SK-N-SH (cell line): ENCODE measurements around the gene PTPN5. TPM values are rescaled to one million over a fixed set of nuclear protein-coding genes. Genes with fewer than 3 reads are reported as not detected.

Source experiments
- CTCF ChIA-PET: fragments of 300-600, 350-600 bp; formaldehyde crosslinking; extraction: SDS; loops from one replicate; lab custom pipeline; 2021; lab: Yijun Ruan, JAX
- POLR2A ChIA-PET: fragments of 350-600 bp; sonication (Branson Sonifier 250); formaldehyde crosslinking; extraction: SDS; loops from one replicate; lab custom pipeline; 2020; ENCODE audit warnings: antibody characterized with exemption, inconsistent platforms; lab: Yijun Ruan, JAX
- DNase-seq: peaks from one replicate; pipeline ENCODE4 v3.0.0; 2012
- H2AFZ ChIP-seq: fragments of 200-600 bp; sonication (generic); 2 replicates; pipeline ENCODE4 v1.8.1; 2016; ENCODE audit warnings: antibody characterized with exemption, mild to moderate bottlenecking, low read depth
- H3F3A ChIP-seq: fragments of 200-600 bp; sonication (generic); replicated peaks from 2 replicates; pipeline ENCODE3; 2016; ENCODE audit warnings: antibody characterized with exemption, mild to moderate bottlenecking; ENCODE audit not compliant: insufficient read depth
- H3K27ac ChIP-seq, 2 experiments: fragments of 200-500 bp in 1 of 2; fragments of 200-600 bp in 1 of 2; sonication (Bioruptor generic) in 1 of 2; sonication (generic), shearing (Covaris generic) in 1 of 2; 2 replicates each; pipeline versions ENCODE4 v1.5.1 to v1.6.1; 2014 to 2016; ENCODE audit warnings: low read depth in 2 of 2, inconsistent platforms in 1 of 2, low read length in 1 of 2, mild to moderate bottlenecking in 1 of 2, mixed read lengths in 1 of 2
- H3K27me3 ChIP-seq: fragments of 200-600 bp; sonication (generic), shearing (Covaris generic); 2 replicates; pipeline ENCODE4 v1.6.1; 2016; ENCODE audit warnings: mixed run types; ENCODE audit not compliant: insufficient read depth
- H3K36me3 ChIP-seq, 2 experiments: fragments of 200-500 bp in 1 of 2; fragments of 200-600 bp in 1 of 2; sonication (Bioruptor generic) in 1 of 2; sonication (generic) in 1 of 2; replicated peaks in 1 of 2; 2 replicates each; pipeline versions ENCODE3 to v1.5.1; 2014 to 2016; ENCODE audit warnings: low read length in 1 of 2, mild to moderate bottlenecking in 1 of 2; ENCODE audit not compliant: insufficient read depth in 2 of 2, control insufficient read depth in 1 of 2
- H3K4me1 ChIP-seq, 2 experiments: fragments of 200-500 bp in 1 of 2; fragments of 200-600 bp in 1 of 2; sonication (Bioruptor generic) in 1 of 2; sonication (generic), shearing (Covaris generic) in 1 of 2; 2 replicates each; pipeline versions ENCODE4 v1.5.1 to v1.6.1; 2014 to 2016; ENCODE audit warnings: low read depth in 1 of 2, low read length in 1 of 2, mixed run types in 1 of 2; ENCODE audit not compliant: insufficient read depth in 2 of 2, control insufficient read depth in 1 of 2
- H3K4me2 ChIP-seq: fragments of 200-600 bp; sonication (generic), shearing (Covaris generic); 2 replicates; pipeline ENCODE4 v1.6.1; 2017; ENCODE audit warnings: mixed run types
- H3K4me3 ChIP-seq, 2 experiments: fragments of 200-500 bp in 1 of 2; fragments of 200-600 bp in 1 of 2; sonication (Bioruptor generic) in 1 of 2; sonication (generic), shearing (Covaris generic) in 1 of 2; 2 replicates each; pipeline versions ENCODE4 v1.5.1 to v1.8.1; 2014 to 2016; ENCODE audit warnings: low read depth in 2 of 2, inconsistent platforms in 1 of 2, low read length in 1 of 2, mild to moderate bottlenecking in 1 of 2, mixed read lengths in 1 of 2, moderate library complexity in 1 of 2
- H3K79me2 ChIP-seq: fragments of 200-600 bp; sonication (generic); 2 replicates; pipeline ENCODE4 v1.8.1; 2017; ENCODE audit warnings: mild to moderate bottlenecking; ENCODE audit not compliant: insufficient read depth
- H3K9ac ChIP-seq: fragments of 200-600 bp; sonication (generic); 2 replicates; pipeline ENCODE4 v1.6.1; 2017; ENCODE audit warnings: mixed run types
- H3K9me2 ChIP-seq: fragments of 200-600 bp; sonication (generic); 2 replicates; pipeline ENCODE4 v1.6.1; 2017; ENCODE audit warnings: mixed run types
- H3K9me3 ChIP-seq: fragments of 200-600 bp; sonication (generic); 2 replicates; pipeline ENCODE4 v1.6.1; 2017; ENCODE audit warnings: mixed run types, mild to moderate bottlenecking, moderate library complexity
- H4K20me1 ChIP-seq: fragments of 200-600 bp; sonication (generic); 2 replicates; pipeline ENCODE4 v1.6.1; 2017; ENCODE audit warnings: mild to moderate bottlenecking, mixed run types; ENCODE audit not compliant: insufficient read depth
- CHD2 ChIP-seq: fragments of 150-350 bp; IDR thresholded peaks from 2 replicates; pipeline ENCODE4 v1.6.1; 2018; ENCODE audit warnings: low read length; ENCODE audit not compliant: partially characterized antibody
- ELF1 ChIP-seq: IDR thresholded peaks from 2 replicates; pipeline ENCODE4 v1.4.0; 2012
- EP300 ChIP-seq, 2 experiments: IDR thresholded peaks; 2 replicates each; pipeline versions ENCODE4 v1.4.0 to v1.6.1; 2012; ENCODE audit warnings: borderline replicate concordance in 1 of 2, low read depth in 1 of 2, low read length in 1 of 2
- FOSL2 ChIP-seq: IDR thresholded peaks from 2 replicates; pipeline ENCODE4 v1.4.0; 2012; ENCODE audit warnings: low read depth, mild to moderate bottlenecking, moderate library complexity, borderline replicate concordance
- FOXJ3 ChIP-seq: sonication (generic); formaldehyde crosslinking; IDR thresholded peaks from 2 replicates; pipeline ENCODE4 v1.5.1; 2020; ENCODE audit warnings: mild to moderate bottlenecking, missing genetic modification reagents
- JUND ChIP-seq: IDR thresholded peaks from 2 replicates; pipeline ENCODE4 v1.4.0; 2012
- MAX ChIP-seq: IDR thresholded peaks from 2 replicates; pipeline ENCODE4 v1.4.0; 2012; ENCODE audit warnings: low read depth
- MEF2A ChIP-seq: IDR thresholded peaks from 2 replicates; pipeline ENCODE4 v1.4.0; 2012; ENCODE audit warnings: low read depth, borderline replicate concordance
- NRF1 ChIP-seq: IDR thresholded peaks from 2 replicates; pipeline ENCODE4 v1.6.1; 2012; ENCODE audit warnings: low read depth, mild to moderate bottlenecking, low read length
- POLR2AphosphoS5 ChIP-seq: IDR thresholded peaks from 2 replicates; pipeline ENCODE4 v1.6.1; 2012; ENCODE audit warnings: low read depth, low read length
- RXRA ChIP-seq: IDR thresholded peaks from 2 replicates; pipeline ENCODE4 v1.4.0; 2012; ENCODE audit warnings: low read depth, mild to moderate bottlenecking, borderline replicate concordance
- SMC3 ChIP-seq: IDR thresholded peaks from 2 replicates; pipeline ENCODE4 v1.6.1; 2012; ENCODE audit warnings: low read depth, low read length, improper control_type of control experiment
- TAF1 ChIP-seq: IDR thresholded peaks from 2 replicates; pipeline ENCODE4 v1.6.1; 2012; ENCODE audit warnings: low read depth, mild to moderate bottlenecking, low read length, moderate library complexity, borderline replicate concordance
- TCF12 ChIP-seq: IDR thresholded peaks from 2 replicates; pipeline ENCODE4 v1.4.0; 2012
- TEAD4 ChIP-seq: IDR thresholded peaks from 2 replicates; pipeline ENCODE4 v1.4.0; 2012; ENCODE audit warnings: mild to moderate bottlenecking, borderline replicate concordance; ENCODE audit not compliant: insufficient read depth
- YY1 ChIP-seq: IDR thresholded peaks from 2 replicates; pipeline ENCODE4 v1.4.0; 2012; ENCODE audit warnings: low read depth, mild to moderate bottlenecking
- WGBS: methylation state at CpG from one replicate; pipeline ENCODE4 v1.1.6; 2017; ENCODE audit warnings: low lambda C conversion rate; 5-methylcytosine and 5-hydroxymethylcytosine counted together
- polyA plus RNA-seq, 3 experiments: library from polyadenylated mRNA; depleted of rRNA; stranded (reverse); fragments of >200 nt; gene quantifications; 2 replicates each; pipeline ENCODE4 v1.2.3, GENCODE V29; 2012
- TF ChIP-seq, protein P1 (sequence below): IDR thresholded peaks from 2 replicates; pipeline ENCODE4 v1.4.0; 2012; ENCODE audit warnings: low read depth, borderline replicate concordance
- TF ChIP-seq, protein P2 (sequence below): IDR thresholded peaks from 2 replicates; pipeline ENCODE4 v1.4.0; 2012; ENCODE audit warnings: low read depth, borderline replicate concordance

The PTPN5 gene
- polyA plus RNA-seq, 1 of the 3 experiments (the other 2 are of a cell fraction): not detected

DNA sequence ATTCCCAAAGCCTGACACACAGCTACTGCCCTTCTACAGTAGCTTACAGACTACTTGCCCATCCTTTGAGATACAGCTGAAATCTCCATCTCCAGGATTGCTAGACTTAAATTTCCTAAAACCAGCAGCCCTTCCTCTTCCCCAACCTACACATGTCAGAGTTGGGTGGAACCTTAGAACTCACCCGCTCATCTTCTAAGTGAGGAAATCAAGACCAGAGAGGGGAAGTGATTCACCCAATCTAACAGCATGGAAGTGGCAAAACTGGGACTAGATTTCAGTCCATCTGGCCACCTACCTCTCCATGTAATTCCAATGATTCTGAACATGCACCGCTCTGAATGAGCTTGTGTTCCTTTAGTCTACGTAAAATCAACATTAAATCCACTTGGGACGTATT, 94.0 kb downstream of the PTPN5 start:
- POLR2A ChIA-PET: no interaction called here
- TF ChIP-seq TEAD4: no peak

GRCh38 chr11:18696638-18697225, 94.9 kb downstream of the PTPN5 start:
- no peak overlapping the region for H3K4me3 ChIP-seq
- H3K4me1 ChIP-seq: peaks cover 0 to 13% of the 10 kb centered on the region in 2 experiments; a peak in 1 of 4 replicates
- DNase-seq: no peak
- no peak overlapping the region for H3K27ac ChIP-seq
- ChIA-PET POLR2A (no interaction called here), CTCF (interaction anchor here (1.1 kb wide), 1 partner anchor 409 kb away, joined by 3 read pairs; no protein-coding TSS in a partner anchor)
- H3K9ac ChIP-seq: no peak overlapping the region
- WGBS: 65% methylated on average over 2 of the region's 2 CpGs
- H3K79me2 ChIP-seq: no peaks in the 10 kb centered on the region
- no peaks in the 10 kb centered on the region for H3K9me3 ChIP-seq
- H3K36me3 ChIP-seq: no peaks in the 10 kb centered on the region
- no peaks in the 10 kb centered on the region for H3K9me2 ChIP-seq
- no peaks in the 10 kb centered on the region for H4K20me1 ChIP-seq
- no peaks in the 10 kb centered on the region for H3F3A ChIP-seq
- TF ChIP-seq NRF1 (no peak), JUND (peak; percentile 8; the same call in 1 of the 2 replicates), FOSL2 (peak; percentile 35; the same call in 1 of the 2 replicates), CHD2 (no peak)
- peak overlapping the region; percentile 24; the same call in 1 of the 2 replicates for H2AFZ ChIP-seq
- H3K4me2 ChIP-seq: no peak overlapping the region
- no peaks in the 10 kb centered on the region for H3K27me3 ChIP-seq

More for the DNA sequence above, 94.0 kb downstream of the PTPN5 start:
- 94% methylated on average over 4 of the region's 4 CpGs for WGBS
- no peaks in the 10 kb centered on the region for H3K27me3 ChIP-seq
- H3K4me3 ChIP-seq: no peak overlapping the region
- H2AFZ ChIP-seq: no peak overlapping the region; the same call in 1 of the 2 replicates
- no peaks in the 10 kb centered on the region for H4K20me1 ChIP-seq
- H3K9me3 ChIP-seq: no peaks in the 10 kb centered on the region
- DNase-seq: no peak
- H3K27ac ChIP-seq: no peak overlapping the region
- no peak overlapping the region for H3K4me2 ChIP-seq
- no peaks in the 10 kb centered on the region for H3K36me3 ChIP-seq
- H3K79me2 ChIP-seq: no peaks in the 10 kb centered on the region
- H3K9me2 ChIP-seq: no peaks in the 10 kb centered on the region
- H3K4me1 ChIP-seq: peaks cover 0 to 13% of the 10 kb centered on the region in 2 experiments; a peak in 1 of 4 replicates
- H3F3A ChIP-seq: no peaks in the 10 kb centered on the region
- H3K9ac ChIP-seq: no peak overlapping the region
- CTCF ChIA-PET: interaction anchor here (0.8 to 1.5 kb wide), 3 partner anchors 34 to 454 kb away, joined by 3 to 4 read pairs (median 3); no protein-coding TSS in a partner anchor

DNA sequence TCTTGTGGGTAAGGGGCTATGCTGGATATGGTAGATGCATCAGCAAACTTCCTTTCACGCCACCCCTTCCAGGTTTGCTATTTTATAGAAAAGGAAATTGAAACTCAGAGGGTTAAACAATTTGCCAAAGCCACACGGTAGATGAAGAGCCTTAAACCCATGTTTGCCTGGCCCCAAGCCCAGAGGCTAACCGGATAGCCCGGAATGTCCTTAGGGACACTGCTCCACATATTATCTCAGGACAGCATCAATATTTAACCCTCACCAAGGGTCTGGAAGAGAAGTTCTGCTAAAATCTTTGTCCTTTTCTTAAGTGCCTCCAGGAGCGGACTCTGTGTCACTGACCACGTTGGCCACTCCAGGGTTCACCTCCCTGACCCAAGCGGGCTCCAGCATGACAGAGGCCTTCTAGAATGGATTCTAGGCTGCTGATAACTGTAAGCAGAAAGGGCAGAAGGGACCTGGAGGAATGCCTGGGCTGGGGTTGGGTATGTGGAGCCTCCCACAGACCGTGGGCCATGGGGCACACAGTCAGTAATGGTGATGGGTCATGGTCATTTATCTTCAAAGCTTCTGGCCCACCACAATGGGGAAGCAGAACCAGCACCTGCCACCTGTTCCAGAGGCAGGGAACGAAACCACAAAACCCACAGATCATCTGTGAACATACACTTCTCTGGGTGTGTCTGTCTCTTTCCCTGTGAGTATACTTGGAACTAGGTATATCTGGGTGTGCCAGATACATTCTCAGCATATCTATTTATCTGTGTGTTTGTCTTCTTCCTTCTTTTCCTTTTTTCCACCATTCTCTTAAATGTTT, 98.4 kb downstream of the PTPN5 start:
- no peak overlapping the region for H3K27ac ChIP-seq
- H3K9ac ChIP-seq: no peak overlapping the region
- no peaks in the 10 kb centered on the region for H3K79me2 ChIP-seq
- H4K20me1 ChIP-seq: no peaks in the 10 kb centered on the region
- no peak for DNase-seq
- peaks cover 0 to 4% of the 10 kb centered on the region in 2 experiments; a peak in 1 of 4 replicates for H3K4me1 ChIP-seq
- ChIA-PET POLR2A (no interaction called here), CTCF (no interaction called here)
- H3K4me3 ChIP-seq: no peak overlapping the region
- no peak overlapping the region for H3K4me2 ChIP-seq
- no peaks in the 10 kb centered on the region for H3F3A ChIP-seq
- no peaks in the 10 kb centered on the region for H3K9me2 ChIP-seq
- no peaks in the 10 kb centered on the region for H3K27me3 ChIP-seq
- H3K36me3 ChIP-seq: no peaks in the 10 kb centered on the region
- WGBS: 68% methylated on average over 8 of the region's 9 CpGs
- no peaks in the 10 kb centered on the region for H3K9me3 ChIP-seq
- no peak overlapping the region for H2AFZ ChIP-seq
- TF ChIP-seq FOSL2 (no peak), JUND (no peak), TCF12 (no peak), SMC3 (no peak), YY1 (no peak), EP300 (IDR thresholded peaks at IDR 0.05; ENCODE audit: borderline replicate concordance in 1 of 2, low read depth in 1 of 2, low read length in 1 of 2) (no peak), MAX (no peak), ELF1 (no peak), POLR2AphosphoS5 (no peak), FOXJ3 (CRISPR knock-in tag) (no peak), TAF1 (no peak), NRF1 (no peak), MEF2A (no peak), RXRA (no peak), CHD2 (no peak)
- TF ChIP-seq, protein P1, sequence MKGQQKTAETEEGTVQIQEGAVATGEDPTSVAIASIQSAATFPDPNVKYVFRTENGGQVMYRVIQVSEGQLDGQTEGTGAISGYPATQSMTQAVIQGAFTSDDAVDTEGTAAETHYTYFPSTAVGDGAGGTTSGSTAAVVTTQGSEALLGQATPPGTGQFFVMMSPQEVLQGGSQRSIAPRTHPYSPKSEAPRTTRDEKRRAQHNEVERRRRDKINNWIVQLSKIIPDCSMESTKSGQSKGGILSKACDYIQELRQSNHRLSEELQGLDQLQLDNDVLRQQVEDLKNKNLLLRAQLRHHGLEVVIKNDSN: no peak
- TF ChIP-seq, protein P2, sequence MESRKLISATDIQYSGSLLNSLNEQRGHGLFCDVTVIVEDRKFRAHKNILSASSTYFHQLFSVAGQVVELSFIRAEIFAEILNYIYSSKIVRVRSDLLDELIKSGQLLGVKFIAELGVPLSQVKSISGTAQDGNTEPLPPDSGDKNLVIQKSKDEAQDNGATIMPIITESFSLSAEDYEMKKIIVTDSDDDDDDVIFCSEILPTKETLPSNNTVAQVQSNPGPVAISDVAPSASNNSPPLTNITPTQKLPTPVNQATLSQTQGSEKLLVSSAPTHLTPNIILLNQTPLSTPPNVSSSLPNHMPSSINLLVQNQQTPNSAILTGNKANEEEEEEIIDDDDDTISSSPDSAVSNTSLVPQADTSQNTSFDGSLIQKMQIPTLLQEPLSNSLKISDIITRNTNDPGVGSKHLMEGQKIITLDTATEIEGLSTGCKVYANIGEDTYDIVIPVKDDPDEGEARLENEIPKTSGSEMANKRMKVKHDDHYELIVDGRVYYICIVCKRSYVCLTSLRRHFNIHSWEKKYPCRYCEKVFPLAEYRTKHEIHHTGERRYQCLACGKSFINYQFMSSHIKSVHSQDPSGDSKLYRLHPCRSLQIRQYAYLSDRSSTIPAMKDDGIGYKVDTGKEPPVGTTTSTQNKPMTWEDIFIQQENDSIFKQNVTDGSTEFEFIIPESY: no peak
